GM18505 (cell line): ENCODE measurements around the gene ODF4.

Source experiments
- ATAC-seq: cut with Tn5 transposase; IDR thresholded peaks from one replicate; pipeline ENCODE4 v1.9.1; 2021; ENCODE audit not compliant: unreplicated experiment
- POLR2A ChIP-seq: IDR thresholded peaks from 4 replicates; pipeline ENCODE4 v1.6.1; 2011; ENCODE audit warnings: borderline replicate concordance; ENCODE audit not compliant: insufficient read depth, insufficient read length; ENCODE audit errors: extremely low read depth

The ODF4 gene

GRCh38 chr17:8314797-8315763 is 24.6 kb upstream of the ODF4 start:
- no peak for TF ChIP-seq POLR2A
- ATAC-seq = no peak

GRCh38 chr17:8315764-8316217 is 23.8 kb upstream of the ODF4 start:
- no peak for TF ChIP-seq POLR2A
- no peak for ATAC-seq

GRCh38 chr17:8318010-8318935 is 21.4 kb upstream of the ODF4 start:
- TF ChIP-seq POLR2A = no peak
- no peak for ATAC-seq

GRCh38 chr17:8320262-8320661 is 19.4 kb upstream of the ODF4 start:
- ATAC-seq = no peak
- no peak for TF ChIP-seq POLR2A

GRCh38 chr17:8320990-8321389 is 18.6 kb upstream of the ODF4 start:
- TF ChIP-seq POLR2A = no peak
- no peak for ATAC-seq

- no peak for ATAC-seq
- no peak for TF ChIP-seq POLR2A
Measured at GRCh38 chr17:8322061-8322460, 17.6 kb upstream of the ODF4 start.

- ATAC-seq = no peak
- no peak for TF ChIP-seq POLR2A
Measured at GRCh38 chr17:8324132-8324531, 15.5 kb upstream of the ODF4 start.

- TF ChIP-seq POLR2A = no peak
- no peak for ATAC-seq
Measured at GRCh38 chr17:8324923-8325322, 14.7 kb upstream of the ODF4 start.

- no peak for ATAC-seq
- no peak for TF ChIP-seq POLR2A
Measured at GRCh38 chr17:8326511-8327302, 12.9 kb upstream of the ODF4 start.

GRCh38 chr17:8327303-8327649 is 12.4 kb upstream of the ODF4 start:
- ATAC-seq = no peak

GRCh38 chr17:8332128-8332527 is 7.5 kb upstream of the ODF4 start:
- no peak for ATAC-seq
- no peak for TF ChIP-seq POLR2A

More at GRCh38 chr17:8327303-8327649, 12.4 kb upstream of the ODF4 start:
- TF ChIP-seq POLR2A = no peak

- no peak for ATAC-seq
Measured at GRCh38 chr17:8332688-8333087, 7.0 kb upstream of the ODF4 start.

GRCh38 chr17:8333281-8333680 is 6.4 kb upstream of the ODF4 start:
- no peak for ATAC-seq
- no peak for TF ChIP-seq POLR2A

More at GRCh38 chr17:8332688-8333087, 7.0 kb upstream of the ODF4 start:
- TF ChIP-seq POLR2A = no peak
